Keratinocyte (primary cell): ENCODE results near the gene ZMYM2.

Experiments used
- CTCF ChIP-seq, 3 experiments: IDR thresholded peaks in 1 of 3; conservative IDR thresholded peaks in 1 of 3; optimal IDR thresholded peaks in 1 of 3; 2 replicates in 2 of 3; 3 replicates in 1 of 3; pipeline versions ENCODE3 to v1.5.1; 2011; ENCODE audit warnings: low read length in 3 of 3, mild to moderate bottlenecking in 3 of 3, moderate library complexity in 2 of 3, control low read depth in 1 of 3, inconsistent platforms in 1 of 3; ENCODE audit not compliant: insufficient read depth in 2 of 3; ENCODE audit errors: extremely low read depth in 1 of 3
- EZH2 ChIP-seq: IDR thresholded peaks from one replicate; pipeline ENCODE4 v1.6.1; 2012; ENCODE audit warnings: inconsistent platforms, mild to moderate bottlenecking, low read length, moderate library complexity

GRCh38 chr13:19959141-19959830, 759 bp downstream of the ZMYM2 start:
- TF ChIP-seq CTCF (optimal IDR thresholded peaks at IDR 0.05 in 1 of 3, IDR thresholded peaks at IDR 0.05 in 1 of 3, conservative IDR thresholded peaks at IDR 0.05 in 1 of 3; ENCODE audit: extremely low read depth in 1 of 3, insufficient read depth in 2 of 3, low read length in 3 of 3) = peak in 2 of 3 experiments; percentile 18 to 35
- TF ChIP-seq EZH2 = no peak
